NOMO-1 (cell line): Measurements from ENCODE around the gene PRKCA.
A peak's percentile ranks its signal among the peaks of the same experiment; 100 is the strongest.

ENCODE experiments used
- DNase-seq, 2 experiments: peaks; one replicate each; lab custom pipeline; 2025; ENCODE audit not compliant: unreplicated experiment in 2 of 2; lab: John Stamatoyannopoulos, UW

PRKCA gene

GRCh38 chr17:66632731-66633130 lies 330.3 kb downstream of the PRKCA start:
- no peak for DNase-seq

GRCh38 chr17:66633317-66633965 lies 331.0 kb downstream of the PRKCA start:
- DNase-seq = peak; percentile 15 to 65

- no peak for DNase-seq
Measured at GRCh38 chr17:66634193-66634592, 331.8 kb downstream of the PRKCA start.

GRCh38 chr17:66635386-66636045 lies 333.1 kb downstream of the PRKCA start:
- DNase-seq = no peak

GRCh38 chr17:66636111-66636510 lies 333.7 kb downstream of the PRKCA start:
- no peak for DNase-seq

GRCh38 chr17:66637491-66637890 lies 335.1 kb downstream of the PRKCA start:
- no peak for DNase-seq

GRCh38 chr17:66638707-66639479 lies 336.5 kb downstream of the PRKCA start:
- no peak for DNase-seq

GRCh38 chr17:66643815-66644710 lies 341.6 kb downstream of the PRKCA start:
- DNase-seq = no peak

- no peak for DNase-seq
Measured at GRCh38 chr17:66645259-66645658, 342.8 kb downstream of the PRKCA start.

- no peak for DNase-seq
Measured at GRCh38 chr17:66647391-66647983, 345.1 kb downstream of the PRKCA start.

- DNase-seq = no peak
Measured at GRCh38 chr17:66649818-66650543, 347.6 kb downstream of the PRKCA start.

- no peak for DNase-seq
Measured at GRCh38 chr17:66650544-66650877, 348.1 kb downstream of the PRKCA start.

- DNase-seq = no peak
Measured at GRCh38 chr17:66652840-66653507, 350.6 kb downstream of the PRKCA start.

- DNase-seq = no peak
Measured at GRCh38 chr17:66654106-66654740, 351.8 kb downstream of the PRKCA start.

GRCh38 chr17:66654764-66655163 lies 352.4 kb downstream of the PRKCA start:
- DNase-seq = no peak

- no peak for DNase-seq
Measured at GRCh38 chr17:66655461-66655860, 353.0 kb downstream of the PRKCA start.

GRCh38 chr17:66655861-66656260 lies 353.4 kb downstream of the PRKCA start:
- DNase-seq = no peak

- DNase-seq = no peak
Measured at GRCh38 chr17:66661411-66662256, 359.2 kb downstream of the PRKCA start.
